NCI-H2081 treated with DMSO at 0.1 percent for 48 hours (cell line): ENCODE results near the gene CDH13.

ENCODE experiments used
- DNase-seq: peaks from one replicate; lab custom pipeline; 2025; lab: John Stamatoyannopoulos, UW

CDH13 gene

GRCh38 chr16:83682868-83683235 is 1056.1 kb downstream of the CDH13 start:
- DNase-seq: no peak

- no peak for DNase-seq
These were observed 1058.9 kb downstream of the CDH13 start for GRCh38 chr16:83685615-83686165.

- no peak for DNase-seq
These were observed 1060.0 kb downstream of the CDH13 start for GRCh38 chr16:83686726-83687125.

- no peak for DNase-seq
These were observed 1062.6 kb downstream of the CDH13 start for GRCh38 chr16:83689385-83689831.

GRCh38 chr16:83692224-83692623 is 1065.5 kb downstream of the CDH13 start:
- no peak for DNase-seq

GRCh38 chr16:83698964-83699363 is 1072.2 kb downstream of the CDH13 start:
- no peak for DNase-seq

- no peak for DNase-seq
These were observed 1073.0 kb downstream of the CDH13 start for GRCh38 chr16:83699817-83700216.

GRCh38 chr16:83700918-83701317 is 1074.1 kb downstream of the CDH13 start:
- DNase-seq: no peak

GRCh38 chr16:83701494-83701893 is 1074.7 kb downstream of the CDH13 start:
- no peak for DNase-seq

- no peak for DNase-seq
These were observed 1077.9 kb downstream of the CDH13 start for GRCh38 chr16:83704656-83705055.

GRCh38 chr16:83705856-83706255 is 1079.1 kb downstream of the CDH13 start:
- DNase-seq: no peak

- no peak for DNase-seq
These were observed 1079.6 kb downstream of the CDH13 start for GRCh38 chr16:83706394-83706793.

GRCh38 chr16:83711069-83711468 is 1084.3 kb downstream of the CDH13 start:
- no peak for DNase-seq

- no peak for DNase-seq
These were observed 1086.8 kb downstream of the CDH13 start for GRCh38 chr16:83713597-83713996.

- no peak for DNase-seq
These were observed 1087.5 kb downstream of the CDH13 start for GRCh38 chr16:83714286-83714685.

GRCh38 chr16:83715217-83715920 is 1088.6 kb downstream of the CDH13 start:
- DNase-seq: no peak

- DNase-seq: no peak
These were observed 1090.5 kb downstream of the CDH13 start for GRCh38 chr16:83717308-83717707.

GRCh38 chr16:83717814-83718213 is 1091.0 kb downstream of the CDH13 start:
- no peak for DNase-seq

GRCh38 chr16:83720213-83720612 is 1093.4 kb downstream of the CDH13 start:
- no peak for DNase-seq

GRCh38 chr16:83720981-83721380 is 1094.2 kb downstream of the CDH13 start:
- no peak for DNase-seq

GRCh38 chr16:83721676-83722075 is 1094.9 kb downstream of the CDH13 start:
- DNase-seq: no peak

GRCh38 chr16:83722456-83723183 is 1095.9 kb downstream of the CDH13 start:
- DNase-seq: no peak

GRCh38 chr16:83723244-83723643 is 1096.5 kb downstream of the CDH13 start:
- DNase-seq: no peak
